ENCODE results near the gene PARP6.

The PARP6 gene

GRCh38 chr15:72199205-72199515 is 73.2 kb downstream of the PARP6 start:
- Histone ChIP-seq H3K79me2 (ENCODE audit: control insufficient read depth, insufficient read depth, low read length, unreplicated experiment) (no peaks in the 10 kb centered on the region), H3K27ac (ENCODE audit: low read depth, low read length) (no peak overlapping the region), H3K4me3 (ENCODE audit: low read depth, low read length) (no peak overlapping the region), H3K4me1 (ENCODE audit: control insufficient read depth, insufficient read depth, low read length, unreplicated experiment) (peaks cover 14% of the 10 kb centered on the region), H3K36me3 (ENCODE audit: insufficient read depth, low read length) (peaks cover 54% of the 10 kb centered on the region), H2AFZ (ENCODE audit: low read length, unreplicated experiment) (no peak overlapping the region), H3K27me3 (ENCODE audit: insufficient read depth, low read length) (no peaks in the 10 kb centered on the region)

GRCh38 chr15:72198356-72199204 is 73.8 kb downstream of the PARP6 start:
- Histone ChIP-seq H3K27me3 (ENCODE audit: insufficient read depth, low read length) (no peaks in the 10 kb centered on the region), H3K27ac (ENCODE audit: low read depth, low read length) (no peak overlapping the region), H3K79me2 (ENCODE audit: control insufficient read depth, insufficient read depth, low read length, unreplicated experiment) (no peaks in the 10 kb centered on the region), H3K4me1 (ENCODE audit: control insufficient read depth, insufficient read depth, low read length, unreplicated experiment) (peaks cover 8% of the 10 kb centered on the region), H2AFZ (ENCODE audit: low read length, unreplicated experiment) (no peak overlapping the region), H3K4me3 (ENCODE audit: low read depth, low read length) (no peak overlapping the region), H3K36me3 (ENCODE audit: insufficient read depth, low read length) (peaks cover 49% of the 10 kb centered on the region)

- Histone ChIP-seq H2AFZ (ENCODE audit: low read length, unreplicated experiment) (no peak within 1 kb of the TSS), H3K36me3 (ENCODE audit: insufficient read depth, low read length) (peaks cover 44% of the 10 kb centered on the region), H3K4me1 (ENCODE audit: control insufficient read depth, insufficient read depth, low read length, unreplicated experiment) (no peaks in the 10 kb centered on the region), H3K79me2 (ENCODE audit: control insufficient read depth, insufficient read depth, low read length, unreplicated experiment) (no peaks in the 10 kb centered on the region), H3K27me3 (ENCODE audit: insufficient read depth, low read length) (no peaks in the 10 kb centered on the region), H3K27ac (ENCODE audit: low read depth, low read length) (no peak within 1 kb of the TSS), H3K4me3 (ENCODE audit: low read depth, low read length) (peak within 1 kb of the TSS; percentile 37; the same call in 1 of the 2 replicates)
Measured at GRCh38 chr15:72197460-72198355, 74.6 kb downstream of the PARP6 start, which contains the start of gene GRAMD2A. TSS of gene GRAMD2A (minus strand) at chr15:72197787.

- no peak overlapping the region for H3K27ac ChIP-seq (ENCODE audit: low read depth, low read length)
- no peaks in the 10 kb centered on the region for H3K4me1 ChIP-seq (ENCODE audit: control insufficient read depth, insufficient read depth, low read length, unreplicated experiment)
- peaks cover 37% of the 10 kb centered on the region for H3K36me3 ChIP-seq (ENCODE audit: insufficient read depth, low read length)
- H2AFZ ChIP-seq (ENCODE audit: low read length, unreplicated experiment): no peak overlapping the region
- no peaks in the 10 kb centered on the region for H3K27me3 ChIP-seq (ENCODE audit: insufficient read depth, low read length)
- H3K79me2 ChIP-seq (ENCODE audit: control insufficient read depth, insufficient read depth, low read length, unreplicated experiment): no peaks in the 10 kb centered on the region
- no peak overlapping the region for H3K4me3 ChIP-seq (ENCODE audit: low read depth, low read length)
Measured at GRCh38 chr15:72197041-72197459, 75.3 kb downstream of the PARP6 start.

- Histone ChIP-seq H3K27ac (ENCODE audit: low read depth, low read length) (no peak overlapping the region), H3K79me2 (ENCODE audit: control insufficient read depth, insufficient read depth, low read length, unreplicated experiment) (no peaks in the 10 kb centered on the region), H3K36me3 (ENCODE audit: insufficient read depth, low read length) (peaks cover 32% of the 10 kb centered on the region; the same call in 1 of the 2 replicates), H3K4me1 (ENCODE audit: control insufficient read depth, insufficient read depth, low read length, unreplicated experiment) (no peaks in the 10 kb centered on the region), H3K4me3 (ENCODE audit: low read depth, low read length) (no peak overlapping the region), H2AFZ (ENCODE audit: low read length, unreplicated experiment) (no peak overlapping the region), H3K27me3 (ENCODE audit: insufficient read depth, low read length) (no peaks in the 10 kb centered on the region)
Measured at GRCh38 chr15:72196409-72197040, 75.8 kb downstream of the PARP6 start.

- Histone ChIP-seq H3K27ac (ENCODE audit: low read depth, low read length) (no peak overlapping the region), H3K4me1 (ENCODE audit: control insufficient read depth, insufficient read depth, low read length, unreplicated experiment) (no peaks in the 10 kb centered on the region), H3K4me3 (ENCODE audit: low read depth, low read length) (no peak overlapping the region), H3K27me3 (ENCODE audit: insufficient read depth, low read length) (0 out of 2 replicates have a peak, but pooled peaks cover 7% of the 10 kb centered on the region), H3K36me3 (ENCODE audit: insufficient read depth, low read length) (peaks cover 19% of the 10 kb centered on the region; the same call in 1 of the 2 replicates), H2AFZ (ENCODE audit: low read length, unreplicated experiment) (no peak overlapping the region), H3K79me2 (ENCODE audit: control insufficient read depth, insufficient read depth, low read length, unreplicated experiment) (no peaks in the 10 kb centered on the region)
Measured at GRCh38 chr15:72195101-72195511, 77.2 kb downstream of the PARP6 start.

- no peaks in the 10 kb centered on the region for H3K79me2 ChIP-seq (ENCODE audit: control insufficient read depth, insufficient read depth, low read length, unreplicated experiment)
- H3K4me1 ChIP-seq (ENCODE audit: control insufficient read depth, insufficient read depth, low read length, unreplicated experiment): no peaks in the 10 kb centered on the region
Measured at GRCh38 chr15:72193836-72194396, 78.4 kb downstream of the PARP6 start.

GRCh38 chr15:72192416-72192815 is 79.9 kb downstream of the PARP6 start:
- Histone ChIP-seq H2AFZ (ENCODE audit: low read length, unreplicated experiment) (no peak overlapping the region), H3K36me3 (ENCODE audit: insufficient read depth, low read length) (no peaks in the 10 kb centered on the region), H3K27ac (ENCODE audit: low read depth, low read length) (no peak overlapping the region), H3K4me3 (ENCODE audit: low read depth, low read length) (no peak overlapping the region), H3K27me3 (ENCODE audit: insufficient read depth, low read length) (peaks cover 10% of the 10 kb centered on the region; the same call in 1 of the 2 replicates), H3K79me2 (ENCODE audit: control insufficient read depth, insufficient read depth, low read length, unreplicated experiment) (no peaks in the 10 kb centered on the region), H3K4me1 (ENCODE audit: control insufficient read depth, insufficient read depth, low read length, unreplicated experiment) (no peaks in the 10 kb centered on the region)

More at GRCh38 chr15:72193836-72194396, 78.4 kb downstream of the PARP6 start:
- Histone ChIP-seq H3K4me3 (ENCODE audit: low read depth, low read length) (no peak overlapping the region), H3K36me3 (ENCODE audit: insufficient read depth, low read length) (peaks cover 7% of the 10 kb centered on the region; the same call in 1 of the 2 replicates), H3K27ac (ENCODE audit: low read depth, low read length) (no peak overlapping the region), H2AFZ (ENCODE audit: low read length, unreplicated experiment) (no peak overlapping the region), H3K27me3 (ENCODE audit: insufficient read depth, low read length) (peaks cover 10% of the 10 kb centered on the region; the same call in 1 of the 2 replicates)

Measured in ACC112 (cell line).